Adipocyte (in vitro differentiated cells): ENCODE data around the gene STK32B.
"Not testable (repeated sequence)": the region's sequence is repeated elsewhere in the genome, so short reads cannot be mapped to it uniquely, and the experiment has no call there.

ENCODE experiments used
- DNase-seq: peaks from one replicate; pipeline ENCODE4 v3.0.0-alpha.2; 2015; ENCODE audit warnings: low read depth
- H3K27me3 ChIP-seq: replicated peaks from 2 replicates; pipeline ENCODE4 v1.7.0; 2013; ENCODE audit warnings: mild to moderate bottlenecking, low read length, moderate library complexity; ENCODE audit not compliant: control insufficient read depth, insufficient read depth
- H3K36me3 ChIP-seq: 2 replicates; pipeline ENCODE4 v1.7.0; 2013; ENCODE audit warnings: low read length, mild to moderate bottlenecking, moderate library complexity; ENCODE audit not compliant: control insufficient read depth, insufficient read depth, severe bottlenecking
- H3K4me1 ChIP-seq: 2 replicates; pipeline ENCODE4 v1.7.0; 2013; ENCODE audit warnings: mild to moderate bottlenecking, low read length, moderate library complexity; ENCODE audit not compliant: control insufficient read depth, insufficient read depth
- H3K4me3 ChIP-seq: 2 replicates; pipeline ENCODE4 v1.7.0; 2013; ENCODE audit warnings: mild to moderate bottlenecking, low read length, moderate library complexity
- H3K9ac ChIP-seq: 2 replicates; pipeline ENCODE4 v1.7.0; 2013; ENCODE audit warnings: mild to moderate bottlenecking, low read length, moderate library complexity
- H3K9me3 ChIP-seq: 2 replicates; pipeline ENCODE4 v1.7.0; 2013; ENCODE audit warnings: mild to moderate bottlenecking, low read length, moderate library complexity; ENCODE audit not compliant: control insufficient read depth

STK32B gene

DNA sequence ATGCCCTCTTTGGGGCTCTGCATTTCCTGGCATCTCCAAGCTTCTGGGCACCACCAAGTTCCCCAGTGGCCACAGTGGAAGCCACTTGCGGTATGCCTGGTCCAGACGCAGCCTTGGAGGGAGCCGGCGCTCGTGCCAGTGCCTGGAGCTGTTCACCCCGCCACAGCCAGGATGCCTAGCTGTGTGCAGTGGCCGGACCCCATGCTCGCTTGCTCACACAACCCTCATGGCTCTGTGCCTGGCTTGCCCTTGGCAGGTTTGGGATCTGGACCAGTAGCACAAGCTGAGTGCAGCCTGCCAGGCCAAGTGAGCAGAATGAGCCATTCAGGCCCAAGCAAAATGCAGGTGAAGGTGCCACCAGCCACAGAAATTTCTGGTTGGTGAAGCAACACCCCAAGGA is 373.6 kb downstream of the STK32B start:
- H3K9me3 ChIP-seq: peaks cover 3% of the 10 kb centered on the region
- H3K4me3 ChIP-seq: no peak overlapping the region
- DNase-seq: no peak
- H3K36me3 ChIP-seq: no peaks in the 10 kb centered on the region
- no peaks in the 10 kb centered on the region for H3K27me3 ChIP-seq
- no peak overlapping the region for H3K9ac ChIP-seq
- no peaks in the 10 kb centered on the region for H3K4me1 ChIP-seq

DNA sequence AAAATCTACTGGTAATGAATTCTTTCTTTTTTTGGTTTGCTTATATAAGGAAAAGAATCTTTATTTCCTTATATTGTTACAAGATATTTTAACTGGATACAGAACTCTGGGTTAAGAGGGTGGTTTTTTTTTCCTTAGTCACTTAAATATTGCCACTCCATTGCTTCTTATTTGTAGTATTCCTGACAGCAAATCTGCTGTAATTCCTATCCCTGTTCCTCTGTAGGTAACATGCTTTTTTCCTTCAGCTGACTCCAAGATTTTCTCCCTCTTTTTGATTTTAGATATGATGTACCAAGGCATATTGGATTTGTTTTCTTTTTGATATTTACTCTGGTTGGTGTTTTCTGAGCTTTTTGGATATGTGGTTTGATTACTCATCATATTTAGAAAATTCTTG is 378.5 kb downstream of the STK32B start:
- no peak for DNase-seq
- Histone ChIP-seq H3K9me3 (peaks cover 3% of the 10 kb centered on the region), H3K36me3 (no peaks in the 10 kb centered on the region), H3K4me3 (no peak overlapping the region), H3K4me1 (no peaks in the 10 kb centered on the region), H3K27me3 (no peaks in the 10 kb centered on the region), H3K9ac (no peak overlapping the region)

DNA sequence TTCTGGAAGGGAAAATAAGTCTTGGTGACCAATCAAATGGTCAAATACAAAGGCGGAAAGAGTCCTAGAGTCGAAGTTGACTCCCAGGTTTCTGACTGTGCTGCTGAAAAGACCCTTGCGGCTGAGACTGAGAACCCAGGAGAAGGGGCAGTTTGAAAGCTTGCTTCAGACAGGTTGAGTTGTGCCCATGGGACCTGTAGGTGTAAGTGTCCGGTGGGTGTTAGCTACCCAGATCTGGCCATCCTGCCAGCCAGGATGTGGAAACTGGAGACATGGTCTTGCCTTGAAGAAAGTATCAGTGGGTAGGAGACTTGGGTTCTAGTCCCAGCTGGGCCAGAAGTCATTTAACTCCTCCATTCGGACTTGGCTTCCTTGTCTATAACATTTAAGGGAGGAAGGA is 381.9 kb downstream of the STK32B start:
- Histone ChIP-seq H3K9me3 (peaks cover 3% of the 10 kb centered on the region), H3K9ac (no peak overlapping the region), H3K4me1 (no peaks in the 10 kb centered on the region), H3K36me3 (no peaks in the 10 kb centered on the region), H3K4me3 (no peak overlapping the region), H3K27me3 (no peaks in the 10 kb centered on the region)
- DNase-seq: no peak

DNA sequence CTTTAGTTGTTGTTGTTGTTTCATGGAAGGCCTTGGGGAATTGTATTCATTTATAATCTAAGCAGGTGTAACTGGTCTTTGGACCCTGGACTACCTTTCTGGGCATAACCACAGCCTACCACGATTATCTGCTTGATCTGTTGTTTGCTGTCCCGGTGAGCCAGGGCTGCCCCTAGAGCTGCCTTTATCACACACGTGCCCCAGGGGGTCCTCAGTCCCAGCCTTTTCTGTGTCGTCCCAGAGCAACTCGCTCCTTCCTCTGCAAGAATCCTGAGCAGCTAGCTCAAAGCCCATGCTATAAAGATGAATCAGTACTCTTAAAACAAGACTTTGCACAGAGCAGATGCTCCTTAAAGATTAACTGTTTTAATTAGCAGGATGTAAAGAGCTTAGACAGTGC is 383.9 kb downstream of the STK32B start:
- no peak for DNase-seq
- H3K9ac ChIP-seq: no peak overlapping the region
- no peaks in the 10 kb centered on the region for H3K9me3 ChIP-seq
- no peaks in the 10 kb centered on the region for H3K4me1 ChIP-seq
- no peaks in the 10 kb centered on the region for H3K27me3 ChIP-seq
- no peak overlapping the region for H3K4me3 ChIP-seq
- H3K36me3 ChIP-seq: no peaks in the 10 kb centered on the region

DNA sequence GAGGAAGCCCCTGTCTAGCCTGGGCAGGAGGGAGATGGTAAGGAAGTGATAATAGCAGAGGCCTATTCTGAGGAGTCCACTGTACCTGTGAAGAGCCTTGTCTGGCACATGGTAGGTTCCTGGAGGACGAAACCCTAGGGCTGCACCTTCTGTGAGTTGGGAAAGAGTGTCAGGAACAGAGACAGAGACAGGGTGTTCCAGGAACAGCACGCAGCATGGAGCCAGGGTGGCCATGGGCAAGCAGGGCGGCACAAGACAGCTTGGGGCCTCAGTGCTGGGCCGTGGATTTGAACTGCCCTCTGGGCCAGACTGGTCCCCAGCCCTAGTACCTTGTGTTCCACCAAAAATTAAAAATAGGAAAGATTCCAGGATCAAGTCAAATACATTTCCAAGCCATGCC is 384.5 kb downstream of the STK32B start:
- Histone ChIP-seq H3K4me3 (no peak overlapping the region), H3K36me3 (no peaks in the 10 kb centered on the region), H3K4me1 (no peaks in the 10 kb centered on the region), H3K9me3 (no peaks in the 10 kb centered on the region), H3K9ac (no peak overlapping the region), H3K27me3 (no peaks in the 10 kb centered on the region)
- no peak for DNase-seq

DNA sequence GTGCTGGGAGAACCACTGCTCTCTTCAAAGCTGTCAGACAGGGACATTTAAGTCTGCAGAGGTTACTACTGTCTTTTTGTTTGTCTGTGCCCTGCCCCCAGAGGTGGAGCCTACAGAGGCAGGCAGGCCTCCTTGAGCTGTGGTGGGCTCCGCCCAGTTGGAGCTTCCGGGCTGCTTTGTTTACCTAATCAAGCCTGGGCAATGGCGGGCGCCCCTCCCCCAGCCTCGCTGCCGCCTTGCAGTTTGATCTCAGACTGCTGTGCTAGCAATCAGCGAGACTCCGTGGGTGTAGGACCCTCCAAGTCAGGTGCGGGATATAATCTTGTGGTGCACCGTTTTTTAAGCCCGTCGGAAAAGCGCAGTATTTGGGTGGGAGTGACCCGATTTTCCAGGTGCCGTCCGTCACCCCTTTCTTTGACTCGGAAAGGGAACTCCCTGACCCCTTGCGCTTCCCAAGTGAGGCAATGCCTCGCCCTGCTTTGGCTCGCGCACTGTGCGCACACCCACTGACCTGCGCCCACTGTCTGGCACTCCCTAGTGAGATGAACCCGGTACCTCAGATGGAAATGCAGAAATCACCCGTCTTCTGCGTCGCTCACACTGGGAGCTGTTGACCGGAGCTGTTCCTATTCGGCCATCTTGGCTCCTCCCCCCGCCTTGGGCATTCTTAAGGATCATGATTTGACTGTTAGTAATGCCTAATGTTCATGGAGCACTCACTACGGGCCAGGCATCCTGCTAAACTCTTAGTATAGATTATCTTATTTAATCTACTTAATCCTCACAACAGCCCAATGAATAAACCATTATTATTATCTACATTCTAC is 392.9 kb downstream of the STK32B start:
- H3K36me3 ChIP-seq, H3K4me3 ChIP-seq, H3K4me1 ChIP-seq, H3K27me3 ChIP-seq, H3K9me3 ChIP-seq, DNase-seq, H3K9ac ChIP-seq: not testable (repeated sequence)

DNA sequence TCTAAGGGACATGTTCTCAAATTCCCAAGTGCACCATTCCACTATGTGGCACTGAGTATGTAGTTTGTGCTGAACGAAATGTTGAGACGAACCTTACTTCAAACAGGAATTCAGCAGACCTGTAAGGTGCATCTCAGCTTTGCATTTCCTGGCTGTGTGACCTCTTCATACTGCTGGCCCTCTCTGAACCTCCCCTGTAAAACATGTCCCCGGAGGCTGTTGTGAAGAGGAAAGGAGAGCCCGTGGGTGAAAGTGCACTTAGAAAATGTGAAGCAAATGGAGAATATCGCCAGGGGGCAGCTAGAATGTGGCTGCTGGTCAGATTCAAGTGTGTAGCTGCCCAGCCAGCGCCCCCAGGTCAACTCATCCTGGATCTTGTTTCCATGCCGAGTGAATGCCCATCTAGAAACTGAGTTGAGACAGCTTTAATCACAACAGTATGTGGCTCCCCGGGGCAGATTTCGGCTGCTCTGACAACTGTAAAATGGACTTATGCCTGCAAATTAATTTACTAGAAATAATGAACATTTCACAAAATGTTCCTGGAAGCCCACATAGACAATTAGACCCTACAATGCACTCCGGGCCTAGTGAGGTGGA is 393.7 kb downstream of the STK32B start:
- Histone ChIP-seq H3K27me3 (no peaks in the 10 kb centered on the region), H3K4me3 (no peak overlapping the region), H3K9ac (no peak overlapping the region), H3K4me1 (no peaks in the 10 kb centered on the region), H3K9me3 (no peaks in the 10 kb centered on the region), H3K36me3 (no peaks in the 10 kb centered on the region)
- DNase-seq: no peak

DNA sequence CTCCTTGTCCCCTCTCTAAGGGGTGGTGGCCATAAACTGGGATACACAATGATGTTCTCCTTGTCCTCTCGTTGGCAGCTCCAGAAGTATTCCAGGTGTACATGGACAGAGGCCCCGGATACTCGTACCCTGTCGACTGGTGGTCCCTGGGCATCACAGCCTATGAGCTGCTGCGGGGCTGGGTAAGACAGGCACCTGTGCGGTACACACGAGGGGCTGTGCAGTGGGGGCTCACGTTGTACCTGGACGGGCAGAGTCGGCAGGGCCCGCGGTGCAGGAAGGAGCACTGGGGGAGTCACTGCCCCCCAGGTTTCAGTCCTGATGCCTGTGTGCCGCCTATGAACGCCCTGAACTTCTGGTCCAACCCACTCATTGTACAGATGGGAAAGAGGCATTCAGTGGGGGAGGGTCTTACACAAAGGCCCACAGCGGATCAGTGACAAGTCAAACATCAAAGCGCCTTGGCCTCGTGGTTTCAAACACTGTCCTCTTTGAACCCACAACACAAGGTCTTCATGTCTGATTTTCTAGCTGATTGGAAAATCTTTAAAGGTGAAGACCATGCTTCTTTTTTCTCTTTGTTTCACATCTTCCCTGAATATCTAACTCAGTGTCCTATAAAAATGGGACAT is 395.4 kb downstream of the STK32B start:
- no peak overlapping the region for H3K9ac ChIP-seq
- H3K36me3 ChIP-seq: no peaks in the 10 kb centered on the region
- no peaks in the 10 kb centered on the region for H3K4me1 ChIP-seq
- H3K27me3 ChIP-seq: no peaks in the 10 kb centered on the region
- H3K4me3 ChIP-seq: no peak overlapping the region
- H3K9me3 ChIP-seq: no peaks in the 10 kb centered on the region
- no peak for DNase-seq

DNA sequence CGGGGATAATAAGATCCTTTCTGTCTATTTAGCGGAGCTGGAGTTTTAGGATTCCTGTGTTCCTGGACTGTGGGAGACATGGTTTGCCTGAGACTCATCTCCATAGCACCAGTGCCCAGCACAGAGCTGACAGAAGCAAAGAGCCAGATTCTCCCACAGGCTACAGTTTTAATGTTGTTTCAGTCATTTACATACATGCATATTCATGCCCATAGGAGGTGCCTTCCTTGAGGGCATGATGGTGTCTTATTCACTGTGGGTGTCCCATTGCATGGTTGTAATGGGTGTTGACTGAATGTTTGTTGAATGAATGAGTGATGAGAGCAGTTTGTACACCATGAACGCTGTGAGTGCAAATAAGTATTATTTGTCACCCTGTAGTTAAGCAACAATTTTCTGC is 396.5 kb downstream of the STK32B start:
- Histone ChIP-seq H3K4me1 (no peaks in the 10 kb centered on the region), H3K4me3 (no peak overlapping the region), H3K27me3 (no peaks in the 10 kb centered on the region), H3K9me3 (no peaks in the 10 kb centered on the region), H3K9ac (no peak overlapping the region), H3K36me3 (no peaks in the 10 kb centered on the region)
- DNase-seq: no peak

DNA sequence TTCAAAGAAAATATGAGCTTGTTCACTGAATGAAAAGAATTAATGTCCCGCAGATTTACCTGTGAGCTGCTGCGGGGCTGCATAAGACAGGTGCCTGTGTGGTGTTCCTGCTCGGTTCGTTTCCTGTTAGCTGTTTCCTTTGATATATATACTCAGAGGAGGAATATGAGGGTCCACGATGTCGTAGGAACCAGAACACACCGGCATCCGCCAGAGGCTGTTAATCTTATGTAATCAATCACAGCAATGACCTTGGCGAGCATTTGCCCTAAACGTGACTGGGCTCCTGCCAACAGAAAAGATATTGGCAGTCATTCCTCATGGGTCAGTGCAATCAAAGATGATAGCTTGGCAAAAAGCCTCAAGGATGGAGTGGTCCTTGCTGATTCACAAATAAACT is 396.9 kb downstream of the STK32B start:
- no peaks in the 10 kb centered on the region for H3K9me3 ChIP-seq
- H3K36me3 ChIP-seq: no peaks in the 10 kb centered on the region
- H3K4me1 ChIP-seq: no peaks in the 10 kb centered on the region
- no peak overlapping the region for H3K9ac ChIP-seq
- H3K4me3 ChIP-seq: no peak overlapping the region
- no peak for DNase-seq
- no peaks in the 10 kb centered on the region for H3K27me3 ChIP-seq

DNA sequence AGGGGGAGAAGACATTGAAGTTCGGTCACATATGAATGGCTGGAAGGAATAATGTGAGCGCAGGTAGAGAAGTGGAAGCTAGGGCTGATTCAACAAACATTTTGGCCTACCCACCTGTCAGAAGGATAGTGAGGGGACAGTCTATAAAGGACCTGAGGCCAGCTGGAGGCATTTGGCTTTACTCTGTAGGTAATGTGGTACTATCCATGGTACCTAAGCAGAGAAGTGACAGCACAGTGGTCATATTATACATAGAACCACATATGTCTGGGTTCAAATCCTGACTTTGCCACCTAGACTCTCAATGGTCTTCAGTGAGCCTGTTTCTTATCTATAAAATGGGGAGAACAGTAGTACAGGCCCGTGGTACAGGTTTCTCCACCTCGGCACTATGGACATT is 400.0 kb downstream of the STK32B start:
- Histone ChIP-seq H3K27me3 (no peaks in the 10 kb centered on the region), H3K9ac (no peak overlapping the region), H3K36me3 (no peaks in the 10 kb centered on the region), H3K9me3 (no peaks in the 10 kb centered on the region), H3K4me1 (no peaks in the 10 kb centered on the region), H3K4me3 (no peak overlapping the region)
- DNase-seq: no peak
